ENCODE data around the gene EHMT1.

DNA sequence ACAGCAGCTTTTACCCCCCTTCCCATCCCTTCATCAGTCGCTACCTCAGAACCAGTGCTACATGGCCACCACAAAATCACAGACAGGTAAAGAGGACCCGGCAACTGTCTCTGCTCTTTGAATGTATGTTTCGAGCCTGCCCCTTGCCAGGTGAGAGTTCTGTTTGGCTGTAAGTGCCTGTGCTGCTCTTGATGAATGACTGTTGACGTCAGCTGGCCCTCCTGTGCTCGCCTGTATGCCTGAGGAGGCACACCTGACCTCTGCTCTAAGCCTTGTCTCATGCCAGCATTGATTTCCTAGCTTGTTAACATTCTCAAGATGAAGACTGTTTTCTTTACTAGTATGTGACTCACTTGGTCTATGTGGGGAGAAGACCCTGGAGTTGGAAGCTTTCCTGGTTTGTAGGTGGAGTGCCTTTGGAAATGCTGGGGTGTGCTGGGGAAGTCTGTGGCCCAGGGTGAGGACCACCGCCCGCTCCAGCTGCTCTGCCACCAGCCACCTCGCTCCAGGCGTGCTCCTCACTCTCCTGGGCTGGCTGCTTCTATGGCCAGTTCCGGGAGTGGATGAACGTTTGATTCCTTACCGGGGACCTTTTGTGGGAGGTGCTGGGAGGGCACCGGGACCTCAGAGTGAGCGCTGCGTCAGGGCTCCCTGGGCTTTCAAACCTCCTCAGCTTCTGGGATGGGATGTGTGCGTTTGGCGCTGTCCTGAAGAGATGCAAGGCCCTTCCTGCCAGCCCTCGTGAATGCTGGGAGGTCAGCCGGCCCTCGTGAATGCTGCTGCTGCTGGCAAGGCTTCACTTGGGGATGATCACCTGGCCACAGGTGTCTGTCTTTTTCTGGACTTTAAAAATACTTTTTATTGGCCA is 109.9 kb downstream of the EHMT1 start:
- TF ChIP-seq FOXM1 (IDR thresholded peaks at IDR 0.05; ENCODE audit: borderline replicate concordance) (no peak), L3MBTL2 (conservative IDR thresholded peaks at IDR 0.05) (no peak), ZNF384 (IDR thresholded peaks at IDR 0.05) (no peak), SUZ12 (IDR thresholded peaks at IDR 0.05) (no peak), BHLHE40 (IDR thresholded peaks at IDR 0.05; ENCODE audit: borderline replicate concordance) (no peak), NFRKB (IDR thresholded peaks at IDR 0.05) (no peak)
- TF ChIP-seq, protein P1, sequence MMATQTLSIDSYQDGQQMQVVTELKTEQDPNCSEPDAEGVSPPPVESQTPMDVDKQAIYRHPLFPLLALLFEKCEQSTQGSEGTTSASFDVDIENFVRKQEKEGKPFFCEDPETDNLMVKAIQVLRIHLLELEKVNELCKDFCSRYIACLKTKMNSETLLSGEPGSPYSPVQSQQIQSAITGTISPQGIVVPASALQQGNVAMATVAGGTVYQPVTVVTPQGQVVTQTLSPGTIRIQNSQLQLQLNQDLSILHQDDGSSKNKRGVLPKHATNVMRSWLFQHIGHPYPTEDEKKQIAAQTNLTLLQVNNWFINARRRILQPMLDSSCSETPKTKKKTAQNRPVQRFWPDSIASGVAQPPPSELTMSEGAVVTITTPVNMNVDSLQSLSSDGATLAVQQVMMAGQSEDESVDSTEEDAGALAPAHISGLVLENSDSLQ (IDR thresholded peaks at IDR 0.05) = no peak

Measured in HEK293T (cell line).